Ascending aorta (tissue), 2 donors: ENCODE measurements around the gene BRI3BP. TPM values are rescaled to one million over a fixed set of nuclear protein-coding genes. Genes with fewer than 3 reads are reported as not detected.

Experiments used
- DNase-seq, 2 donors: peaks; one replicate each; pipeline ENCODE4 v3.0.0-alpha.2; 2019; ENCODE audit warnings: low spot score in 2 of 2
- H3K27ac ChIP-seq, 2 donors: fragments of 200-600 bp; sonication (generic); one replicate each; pipeline ENCODE4 v1.5.1; 2016 to 2017; ENCODE audit warnings: mild to moderate bottlenecking in 1 of 2
- H3K27me3 ChIP-seq: fragments of 200-600 bp; sonication (generic); one replicate; pipeline ENCODE4 v1.5.1; 2017
- H3K36me3 ChIP-seq, 2 donors: fragments of 200-600 bp; sonication (generic); one replicate each; pipeline ENCODE4 v1.5.1; 2016
- H3K4me1 ChIP-seq, 2 donors: fragments of 200-600 bp; sonication (generic); one replicate each; pipeline ENCODE4 v1.5.1; 2016 to 2017; ENCODE audit warnings: mild to moderate bottlenecking in 1 of 2
- H3K4me3 ChIP-seq, 2 donors: fragments of 200-600 bp; sonication (generic); one replicate each; pipeline ENCODE4 v1.5.1; 2016 to 2017; ENCODE audit warnings: mild to moderate bottlenecking in 1 of 2
- H3K9me3 ChIP-seq, 2 donors: fragments of 200-600 bp; sonication (generic); one replicate each; pipeline ENCODE4 v1.5.1; 2016
- CTCF ChIP-seq, 3 experiments: fragments of 200-600 bp in 2 of 3; fragments of 450-650 bp in 1 of 3; sonication (generic) in 2 of 3; IDR thresholded peaks; one replicate each; pipeline ENCODE4 v1.5.1; 2016 to 2019; ENCODE audit warnings: antibody characterized with exemption in 3 of 3, mild to moderate bottlenecking in 1 of 3, moderate library complexity in 1 of 3
- intact Hi-C: fragments of 100-400 bp; cut with DNase I; formaldehyde crosslinking; loops from one replicate; pipeline ENCODE4 v1.15.1; 2023
- total RNA-seq: library from RNA; depleted of rRNA; stranded (reverse); fragments of >200 nt; gene quantifications from one replicate; pipeline ENCODE4 v1.1.0, GENCODE V29; 2016

The BRI3BP gene
- total RNA-seq, 1 donor from 2014 or later, result 2.1 TPM

DNA sequence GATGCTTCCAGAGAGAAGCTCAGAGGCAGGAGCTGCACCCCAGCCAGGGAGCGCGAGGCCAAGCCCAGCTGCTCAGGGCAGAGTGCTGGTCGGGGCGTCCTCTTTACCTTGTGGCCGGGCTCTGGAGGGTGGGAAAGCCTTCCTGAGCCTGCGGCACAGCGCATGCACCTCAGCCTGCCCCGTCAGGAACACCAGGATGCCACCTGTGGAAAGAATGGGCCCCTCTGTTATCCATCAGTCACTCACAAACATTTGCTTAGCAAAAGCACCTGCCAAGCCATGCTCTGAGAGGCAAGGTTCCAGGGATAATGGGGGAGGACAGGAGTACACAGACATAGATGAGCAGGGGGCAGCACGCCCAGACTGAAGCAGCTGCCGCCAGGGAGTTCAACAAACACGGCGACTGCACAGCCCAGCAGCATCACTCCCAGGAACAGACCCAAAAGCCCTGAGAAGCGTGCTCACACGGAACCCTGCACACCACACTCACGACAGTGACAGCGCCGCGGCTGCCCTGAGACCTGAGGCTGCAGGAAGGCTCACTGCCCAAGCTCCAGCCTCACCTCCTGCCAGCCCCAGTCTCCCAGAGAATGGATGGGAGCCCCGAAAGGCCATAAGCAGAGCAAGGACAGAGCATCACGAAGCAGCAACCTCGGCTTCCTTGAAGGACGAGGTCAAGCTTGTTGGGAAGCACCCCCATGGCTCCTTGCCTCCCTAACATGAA is 26.3 kb upstream of the BRI3BP start:
- no peak for TF ChIP-seq CTCF (IDR thresholded peaks at IDR 0.05)
- Histone ChIP-seq H3K36me3 (peaks cover 66 to 88% of the 10 kb centered on the region in 2 donors), H3K27me3 (no peaks in the 10 kb centered on the region), H3K4me1 (no peaks in the 10 kb centered on the region), H3K27ac (no peak overlapping the region), H3K9me3 (no peaks in the 10 kb centered on the region), H3K4me3 (no peak overlapping the region)
- intact Hi-C loops, result no loop called here
- no peak for DNase-seq

DNA sequence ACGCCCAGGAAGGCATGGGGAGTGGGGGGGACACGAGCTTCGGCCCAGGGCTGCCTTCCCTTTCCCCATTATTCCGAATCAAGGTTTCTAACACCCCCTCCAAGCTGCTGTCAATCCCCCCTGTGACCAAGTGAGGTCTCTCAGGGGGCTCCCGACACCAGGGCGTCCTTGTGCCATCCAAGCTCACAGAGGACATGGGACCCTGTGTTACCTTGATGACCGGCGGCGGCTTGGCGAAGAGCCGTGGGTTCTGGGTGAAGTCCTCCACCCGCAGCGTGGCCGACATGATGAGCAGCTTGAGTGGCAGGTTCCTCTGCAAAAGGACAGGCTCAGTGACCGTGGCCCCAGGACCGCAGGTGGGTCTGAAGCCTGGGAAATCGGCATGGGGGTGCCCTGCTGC is 24.8 kb upstream of the BRI3BP start:
- DNase-seq, result no peak
- intact Hi-C loops, result no loop called here
- no peaks in the 10 kb centered on the region for H3K9me3 ChIP-seq
- TF ChIP-seq CTCF (IDR thresholded peaks at IDR 0.05), result no peak
- peaks cover 65 to 81% of the 10 kb centered on the region in 2 donors for H3K36me3 ChIP-seq
- no peaks in the 10 kb centered on the region for H3K27me3 ChIP-seq
- H3K27ac ChIP-seq, result no peak overlapping the region
- H3K4me1 ChIP-seq, result no peaks in the 10 kb centered on the region
- H3K4me3 ChIP-seq, result no peak overlapping the region

DNA sequence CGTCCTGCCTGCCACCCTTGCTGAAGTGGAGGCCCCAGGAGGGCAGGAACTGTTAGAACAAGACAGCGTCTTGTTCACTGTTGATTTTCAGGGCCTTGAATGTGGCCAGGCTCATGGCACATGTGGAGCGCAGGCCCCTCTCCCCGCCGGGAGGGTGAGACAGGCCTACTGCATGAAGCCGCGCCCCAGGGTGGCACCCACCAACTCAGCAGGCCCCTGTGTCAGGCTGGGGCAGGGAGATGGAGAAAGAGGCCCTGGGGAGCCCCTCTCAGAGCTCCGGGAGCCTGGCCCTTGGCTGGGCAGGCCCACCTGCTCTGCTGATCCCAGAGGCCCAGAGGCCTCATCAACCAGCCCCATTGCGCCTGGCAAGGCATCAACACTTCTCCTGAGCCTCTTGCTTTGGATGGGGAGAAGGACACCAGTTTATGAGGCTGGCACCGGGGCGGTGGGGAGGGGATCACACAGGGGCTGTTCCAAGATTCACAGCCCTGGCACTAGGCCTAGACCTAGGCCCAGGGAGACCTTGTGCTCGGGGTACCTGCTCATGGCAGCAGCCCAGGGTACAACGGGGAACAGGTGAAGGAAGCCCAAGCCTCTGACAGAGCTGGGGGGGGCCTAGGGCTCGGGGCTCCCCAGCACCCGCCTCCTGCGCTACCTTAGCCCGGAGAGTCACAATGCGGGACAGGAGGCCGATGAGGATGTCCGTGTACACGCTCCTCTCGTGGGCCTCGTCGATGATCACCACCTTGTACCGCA is 22.6 kb upstream of the BRI3BP start:
- Histone ChIP-seq H3K4me1 (no peaks in the 10 kb centered on the region), H3K36me3 (peaks cover 66 to 80% of the 10 kb centered on the region in 2 donors), H3K4me3 (no peak overlapping the region), H3K27me3 (no peaks in the 10 kb centered on the region), H3K9me3 (no peaks in the 10 kb centered on the region), H3K27ac (no peak overlapping the region)
- DNase-seq, result no peak
- TF ChIP-seq CTCF (IDR thresholded peaks at IDR 0.05), result no peak
- intact Hi-C loops, result no loop called here

- Histone ChIP-seq H3K4me3 (no peak overlapping the region), H3K27me3 (no peaks in the 10 kb centered on the region), H3K4me1 (no peaks in the 10 kb centered on the region), H3K27ac (no peak overlapping the region), H3K36me3 (peaks cover 70 to 80% of the 10 kb centered on the region in 2 donors), H3K9me3 (no peaks in the 10 kb centered on the region)
- no peak for DNase-seq
- intact Hi-C loops, result no loop called here
- no peak for TF ChIP-seq CTCF (IDR thresholded peaks at IDR 0.05)
Measured at GRCh38 chr12:124971603-124972002, 21.8 kb upstream of the BRI3BP start.

DNA sequence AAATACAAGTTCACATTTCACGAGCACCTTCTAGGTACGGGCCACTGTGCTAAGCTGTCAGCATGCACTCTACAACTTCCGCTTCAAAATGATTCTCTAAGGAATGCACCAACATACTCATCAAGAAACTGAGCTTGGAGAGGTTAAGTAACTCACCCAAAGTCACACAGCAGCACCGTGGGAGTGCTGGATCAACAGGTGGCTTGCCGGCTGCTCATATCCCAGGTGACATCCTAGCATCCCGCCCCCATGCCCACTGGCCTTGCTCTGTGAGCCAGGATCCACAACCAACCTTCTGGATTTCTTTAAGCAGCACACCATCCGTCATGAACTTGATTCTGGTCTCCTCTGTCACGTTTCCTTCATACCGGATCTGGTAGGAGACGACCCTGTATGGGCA is 21.2 kb upstream of the BRI3BP start:
- H3K36me3 ChIP-seq, result peaks cover 70 to 80% of the 10 kb centered on the region in 2 donors
- H3K27me3 ChIP-seq, result no peaks in the 10 kb centered on the region
- no peaks in the 10 kb centered on the region for H3K9me3 ChIP-seq
- no peaks in the 10 kb centered on the region for H3K4me1 ChIP-seq
- intact Hi-C loops, result no loop called here
- no peak for TF ChIP-seq CTCF (IDR thresholded peaks at IDR 0.05)
- no peak for DNase-seq
- H3K27ac ChIP-seq, result no peak overlapping the region
- H3K4me3 ChIP-seq, result no peak overlapping the region
